HL-60 (cell line): Measurements from ENCODE around the gene PLEKHA5.

Experiments
- CTCF ChIP-seq: IDR thresholded peaks from one replicate; pipeline ENCODE4 v1.5.1; 2011; ENCODE audit warnings: low read length, control low read depth, inconsistent platforms; ENCODE audit not compliant: insufficient read depth
- GABPA ChIP-seq: IDR thresholded peaks from 2 replicates; pipeline ENCODE4 v1.6.1; 2012; ENCODE audit warnings: low read depth
- POLR2AphosphoS5 ChIP-seq: IDR thresholded peaks from 2 replicates; pipeline ENCODE4 v1.6.1; 2012; ENCODE audit warnings: low read depth
- REST ChIP-seq: IDR thresholded peaks from 2 replicates; pipeline ENCODE4 v1.6.1; 2012; ENCODE audit warnings: low read depth; ENCODE audit not compliant: insufficient replicate concordance
- SPI1 ChIP-seq: IDR thresholded peaks from 2 replicates; pipeline ENCODE4 v1.6.1; 2012; ENCODE audit warnings: low read depth, mild to moderate bottlenecking, borderline replicate concordance

- TF ChIP-seq CTCF (no peak), SPI1 (no peak), POLR2AphosphoS5 (no peak), REST (no peak), GABPA (no peak)
Observed at GRCh38 chr12:19168644-19169043, 39.1 kb downstream of the PLEKHA5 start.
